KOPT-K1 (cell line): ENCODE results near the gene IFT80.

Experiments used
- H3K27ac ChIP-seq: fragments of 200-600 bp; sonication (generic); 2 replicates; pipeline ENCODE4 v1.5.1; 2016; ENCODE audit warnings: antibody characterized with exemption, mild to moderate bottlenecking, low read depth, low read length; ENCODE audit not compliant: poor library complexity, severe bottlenecking
- H3K36me3 ChIP-seq: fragments of 200-600 bp; sonication (generic); 2 replicates; pipeline ENCODE4 v1.5.1; 2017; ENCODE audit warnings: antibody characterized with exemption, mild to moderate bottlenecking, low read length, moderate library complexity; ENCODE audit not compliant: insufficient read depth
- H3K9me3 ChIP-seq: fragments of 200-600 bp; sonication (generic); 2 replicates; pipeline ENCODE4 v1.5.1; 2017; ENCODE audit warnings: antibody characterized with exemption, low read length, mild to moderate bottlenecking; ENCODE audit not compliant: insufficient read depth, poor library complexity, severe bottlenecking

The IFT80 gene

DNA sequence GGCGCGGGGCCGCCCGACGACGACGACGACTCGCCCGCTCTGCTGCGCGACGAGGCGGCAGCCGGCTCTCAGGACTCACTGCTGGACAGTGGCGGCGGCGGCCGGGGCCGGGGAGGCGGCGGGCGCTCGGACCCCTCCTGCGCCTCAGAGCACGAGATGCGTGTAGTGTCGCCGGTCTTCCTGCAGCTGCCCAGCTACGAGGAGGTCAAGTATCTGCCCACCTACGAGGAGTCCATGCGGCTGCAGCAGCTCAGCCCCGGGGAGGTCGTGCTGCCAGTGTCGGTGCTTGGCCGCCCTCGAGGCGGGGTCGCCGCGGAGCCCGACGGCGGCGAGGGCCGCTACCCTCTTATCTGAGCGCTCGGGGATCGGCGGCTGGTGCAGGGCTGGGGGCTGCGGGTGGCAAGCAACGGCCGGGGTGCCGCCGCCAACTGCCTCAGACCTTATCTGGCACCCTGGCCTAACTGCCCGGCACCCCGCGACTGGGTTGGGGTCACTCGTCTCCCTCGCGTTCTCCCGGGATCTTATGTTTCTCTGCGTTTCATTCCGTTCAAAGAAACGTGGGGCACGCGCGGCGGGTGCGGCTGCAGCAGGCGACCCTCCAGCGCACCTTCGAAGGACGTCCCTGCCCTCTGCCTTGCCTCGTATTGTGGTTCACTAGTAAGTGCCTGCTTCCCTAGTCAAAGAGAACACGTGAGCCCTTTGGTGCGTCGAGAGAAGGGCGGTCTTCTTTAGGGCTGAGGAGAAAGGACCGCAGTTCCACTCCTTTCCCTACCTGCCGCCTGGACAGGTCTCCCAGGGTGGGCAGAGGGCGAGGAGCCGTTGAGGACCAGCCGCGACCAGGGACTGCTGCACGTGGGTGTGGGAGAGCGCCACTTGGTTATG, 172.8 kb downstream of the IFT80 start:
- Histone ChIP-seq H3K9me3 (peaks cover 27% of the 10 kb centered on the region), H3K27ac (no peak overlapping the region), H3K36me3 (no peaks in the 10 kb centered on the region)

DNA sequence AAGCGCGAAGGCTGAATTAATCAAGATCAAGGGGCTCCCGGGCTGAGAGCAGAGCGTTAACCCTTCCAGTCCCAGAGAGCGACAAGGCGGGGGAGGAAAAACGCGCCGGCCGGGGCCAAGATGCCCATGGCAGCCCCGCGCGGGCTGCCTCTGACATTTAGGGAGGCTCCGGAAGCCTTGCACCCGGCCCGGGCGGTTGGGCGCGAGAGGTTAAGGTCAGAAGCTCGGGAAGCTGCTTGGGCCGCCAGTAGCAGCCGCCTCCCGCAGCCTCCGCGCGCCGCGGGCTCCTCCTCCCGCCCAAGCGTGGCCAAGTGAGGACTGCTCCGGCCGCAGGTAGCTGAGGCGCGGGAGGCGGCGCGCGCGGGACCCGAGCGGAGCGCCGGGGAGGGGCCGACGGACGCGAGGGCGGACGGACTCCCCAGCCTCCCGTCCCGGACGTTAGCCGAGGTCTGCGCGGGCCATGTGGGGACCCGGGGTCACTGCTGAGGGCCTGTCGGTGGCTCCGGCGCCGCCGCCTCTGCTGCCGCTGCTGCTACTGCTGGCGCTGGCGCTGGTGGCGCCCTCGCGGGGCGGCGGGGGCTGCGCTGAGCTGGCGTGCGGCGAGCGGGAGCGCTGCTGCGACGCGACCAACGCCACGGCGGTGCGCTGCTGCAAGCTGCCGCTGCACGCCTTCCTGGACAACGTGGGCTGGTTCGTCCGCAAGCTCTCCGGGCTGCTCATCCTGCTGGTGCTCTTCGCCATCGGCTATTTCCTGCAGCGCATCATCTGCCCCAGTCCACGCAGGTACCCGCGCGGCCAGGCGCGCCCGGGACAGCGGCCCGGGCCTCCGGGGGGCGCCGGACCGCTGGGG, 173.6 kb downstream of the IFT80 start, which contains the start of gene C3orf80:
TSS of gene C3orf80 (plus strand) at position 247 of the 850 bp plus-strand sequence. CDS start at position 461, 214 bp downstream.
- Histone ChIP-seq H3K27ac (no peak within 1 kb of the TSS), H3K36me3 (no peaks in the 10 kb centered on the region)

DNA sequence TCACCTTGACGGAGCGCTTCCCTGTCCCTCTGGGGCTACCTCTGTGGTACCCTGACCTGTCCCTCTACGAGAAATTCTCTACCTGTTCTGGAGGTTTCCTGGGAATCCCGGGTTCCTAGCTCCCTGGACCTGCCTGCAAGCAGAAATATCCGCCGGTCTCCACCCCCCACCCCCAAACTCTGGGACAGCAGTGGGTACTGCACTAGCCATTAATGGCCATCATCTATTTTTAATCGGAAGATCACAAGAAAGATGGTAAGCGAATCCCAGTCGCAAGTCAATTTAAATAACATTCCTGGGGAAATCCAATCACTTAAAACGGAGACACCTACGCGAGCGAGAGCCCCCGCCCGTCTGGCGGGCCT, 174.2 kb downstream of the IFT80 start:
- Histone ChIP-seq H3K9me3 (peaks cover 27% of the 10 kb centered on the region), H3K27ac (no peak overlapping the region), H3K36me3 (no peaks in the 10 kb centered on the region)

More for the DNA sequence above, 173.6 kb downstream of the IFT80 start, which contains the start of gene C3orf80:
- H3K9me3 ChIP-seq, result peaks cover 27% of the 10 kb centered on the region

DNA sequence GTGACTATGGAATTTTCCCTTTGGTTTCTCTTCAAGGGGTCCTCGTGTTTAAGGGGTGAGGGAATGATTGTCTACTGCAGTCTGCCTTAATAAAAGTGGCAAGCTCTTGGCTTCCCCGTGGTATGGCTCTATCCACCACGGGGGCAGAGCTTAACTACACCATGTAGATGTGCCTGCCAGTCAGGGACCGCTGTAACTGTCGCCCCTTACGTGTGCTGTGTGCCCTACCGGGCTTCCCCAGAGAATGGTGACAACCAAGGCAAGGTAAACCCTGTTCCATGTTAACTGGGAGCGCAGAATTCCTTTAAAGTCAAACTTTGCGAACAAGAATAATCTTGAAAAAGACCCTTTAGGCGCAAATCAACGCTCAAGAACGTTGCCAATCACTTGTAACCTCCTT, 174.8 kb downstream of the IFT80 start:
- Histone ChIP-seq H3K27ac (no peak overlapping the region), H3K9me3 (peaks cover 27% of the 10 kb centered on the region), H3K36me3 (no peaks in the 10 kb centered on the region)

DNA sequence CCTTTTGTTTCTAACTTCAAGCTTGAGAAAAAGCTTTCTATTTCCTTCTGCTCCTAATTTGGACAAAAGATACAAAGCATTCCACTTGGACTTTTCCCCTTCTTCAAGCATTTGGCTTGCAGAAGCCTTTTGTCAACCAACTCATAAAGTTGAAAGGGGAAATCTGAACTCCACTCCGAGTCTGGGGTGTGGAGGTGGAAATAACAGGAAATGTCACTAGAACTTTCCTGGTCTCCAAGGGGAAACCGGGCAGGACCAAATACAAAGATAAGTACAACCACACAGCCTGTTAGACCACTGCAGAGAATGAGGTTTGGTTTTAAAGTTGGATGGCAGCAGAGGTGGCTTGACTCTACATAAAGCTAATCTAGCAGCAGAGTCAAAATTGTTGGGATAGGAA, 178.0 kb downstream of the IFT80 start:
- H3K9me3 ChIP-seq, result peaks cover 18% of the 10 kb centered on the region
- no peaks in the 10 kb centered on the region for H3K36me3 ChIP-seq
- H3K27ac ChIP-seq, result no peak overlapping the region

DNA sequence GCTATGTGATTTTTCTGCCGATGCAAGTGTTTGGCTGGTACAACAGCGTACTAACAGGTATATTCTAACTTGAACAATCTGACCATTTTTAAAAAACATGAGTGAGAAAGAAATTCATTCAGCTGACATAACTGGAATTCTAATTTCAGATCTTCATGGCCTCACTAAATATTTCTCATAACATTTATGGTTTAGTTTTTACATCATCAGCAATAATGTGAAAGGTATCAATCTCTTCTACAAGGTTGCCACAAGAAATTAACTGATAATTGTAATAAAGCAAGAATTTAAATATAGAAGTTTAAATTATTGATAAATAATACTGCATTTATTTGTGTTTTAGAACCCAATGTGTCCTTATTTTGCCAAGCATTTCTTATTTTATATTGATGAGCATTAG, 179.0 kb downstream of the IFT80 start:
- Histone ChIP-seq H3K36me3 (no peaks in the 10 kb centered on the region), H3K9me3 (peaks cover 8% of the 10 kb centered on the region), H3K27ac (no peak overlapping the region)

DNA sequence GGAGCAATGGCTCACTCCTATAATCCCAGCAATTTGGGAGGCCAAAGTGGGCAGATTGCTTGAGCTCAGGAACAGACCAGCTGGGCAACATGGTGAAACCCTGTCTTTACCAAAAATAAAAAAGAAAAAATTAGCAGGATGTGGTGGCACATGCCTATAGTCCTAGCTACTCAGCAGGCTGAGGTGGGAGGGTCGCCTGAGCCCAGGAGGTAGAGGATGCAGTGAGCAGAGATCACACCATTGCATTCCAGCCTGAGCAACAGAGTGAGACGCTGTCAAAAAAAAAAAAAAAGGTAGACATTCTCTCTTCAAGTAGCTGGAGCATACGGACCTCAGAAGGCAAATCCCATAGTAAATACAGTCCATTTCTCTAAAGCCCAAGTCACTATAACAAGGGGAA, 180.9 kb downstream of the IFT80 start:
- no peaks in the 10 kb centered on the region for H3K9me3 ChIP-seq
- H3K36me3 ChIP-seq, result no peaks in the 10 kb centered on the region
- no peak overlapping the region for H3K27ac ChIP-seq

DNA sequence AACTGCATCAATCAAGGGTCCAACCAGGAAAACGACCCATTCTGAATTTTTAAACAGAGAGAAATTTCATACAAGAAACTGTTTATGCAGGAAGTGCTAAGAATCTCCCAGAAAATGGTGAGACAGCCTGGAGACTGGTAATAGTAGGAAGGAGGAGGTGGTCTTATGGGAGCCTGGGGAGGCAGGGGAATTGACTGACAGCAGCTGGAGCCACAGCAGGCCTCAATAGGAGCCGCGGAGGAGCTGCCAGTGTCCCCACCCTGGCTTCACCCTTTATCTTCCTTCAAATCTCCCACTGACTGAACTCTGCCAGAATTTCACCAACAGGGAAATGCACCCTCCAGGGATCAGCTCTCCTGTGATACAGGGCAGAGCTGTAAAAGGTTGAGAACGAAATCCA, 181.3 kb downstream of the IFT80 start:
- no peaks in the 10 kb centered on the region for H3K36me3 ChIP-seq
- H3K27ac ChIP-seq, result no peak overlapping the region
- no peaks in the 10 kb centered on the region for H3K9me3 ChIP-seq

DNA sequence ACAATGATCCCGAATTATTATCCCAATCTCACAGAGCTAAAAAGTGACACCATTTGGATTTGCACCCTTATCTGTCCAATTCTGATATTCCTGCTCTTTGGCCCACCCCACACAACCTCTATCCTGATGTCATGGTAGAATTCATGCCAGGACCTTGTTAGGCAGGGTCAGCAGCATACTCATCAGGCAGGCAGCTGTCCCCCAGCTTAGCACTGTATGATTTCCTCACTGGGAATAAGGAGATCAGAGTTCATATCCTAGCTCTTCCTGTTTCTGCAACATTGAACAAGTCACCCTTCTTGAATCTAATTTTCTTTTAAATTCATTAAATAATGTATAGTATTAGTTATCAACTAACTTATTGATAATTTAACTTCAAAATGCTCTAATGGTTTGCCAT, 185.8 kb downstream of the IFT80 start:
- no peaks in the 10 kb centered on the region for H3K9me3 ChIP-seq
- no peaks in the 10 kb centered on the region for H3K36me3 ChIP-seq
- no peak overlapping the region for H3K27ac ChIP-seq

DNA sequence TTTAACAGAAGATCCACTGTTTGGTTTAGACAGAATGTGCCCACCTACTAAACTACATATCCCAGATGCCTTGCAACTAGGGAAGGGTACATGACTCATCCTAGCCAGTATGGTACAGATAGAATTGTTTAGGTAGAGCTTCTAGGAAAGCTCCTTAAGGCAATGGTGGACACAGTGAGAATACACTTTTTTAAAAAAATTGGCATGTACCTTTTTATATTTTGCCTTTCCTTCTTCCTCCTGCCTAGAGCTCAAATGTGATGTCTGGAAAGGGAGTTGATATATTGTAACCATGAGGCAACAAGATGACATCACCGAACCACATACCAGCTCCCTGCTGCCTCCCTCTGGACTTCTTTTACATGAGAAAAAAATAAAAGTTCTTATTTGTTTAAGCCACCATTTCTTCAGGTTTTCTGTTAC, 188.2 kb downstream of the IFT80 start:
- no peaks in the 10 kb centered on the region for H3K36me3 ChIP-seq
- H3K9me3 ChIP-seq, result no peaks in the 10 kb centered on the region
- H3K27ac ChIP-seq, result no peak overlapping the region

DNA sequence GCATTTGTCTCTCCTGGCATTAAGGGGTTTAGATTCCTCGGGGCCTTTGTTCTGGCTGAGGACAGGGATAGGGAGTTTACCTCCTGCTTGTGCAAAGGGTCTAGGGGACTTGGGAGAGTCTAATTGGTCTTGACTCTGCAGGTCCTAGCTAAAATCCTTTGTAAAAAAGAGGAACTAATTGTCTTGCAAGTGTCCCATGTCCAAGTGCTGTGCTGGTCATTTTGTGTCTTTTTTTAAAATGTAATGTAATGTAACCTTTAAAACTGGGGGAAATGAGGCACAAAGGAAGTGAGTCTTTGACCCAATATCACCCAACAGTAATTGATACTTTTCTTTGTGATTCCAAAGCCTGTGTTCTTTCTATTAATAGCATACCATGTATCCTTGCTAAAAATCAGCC, 188.7 kb downstream of the IFT80 start:
- no peak overlapping the region for H3K27ac ChIP-seq
- no peaks in the 10 kb centered on the region for H3K9me3 ChIP-seq
- no peaks in the 10 kb centered on the region for H3K36me3 ChIP-seq
